ENCODE data around the gene SORT1. TPM values are rescaled to one million over a fixed set of nuclear protein-coding genes. Genes with fewer than 3 reads are reported as not detected.

Gene SORT1
- total RNA-seq, 1 experiment from 2014 or later, result 9.2 TPM

- H3K4me3 ChIP-seq (ENCODE audit: low read length), result no peak overlapping the region
- no peaks in the 10 kb centered on the region for H3K9me2 ChIP-seq (replicated peaks; ENCODE audit: low read length)
- no peak overlapping the region for H3K9ac ChIP-seq (ENCODE audit: low read length)
- H3K27me3 ChIP-seq (ENCODE audit: low read length), result no peaks in the 10 kb centered on the region
- peaks cover 12% of the 10 kb centered on the region for H3K4me1 ChIP-seq (ENCODE audit: insufficient read depth, low read length)
- TF ChIP-seq EZH2phosphoT487 (IDR thresholded peaks at IDR 0.05; ENCODE audit: borderline replicate concordance, low read length), result no peak
- TF ChIP-seq EZH2 (IDR thresholded peaks at IDR 0.05; ENCODE audit: low read length, unreplicated experiment), result no peak
- TF ChIP-seq CTCF (conservative IDR thresholded peaks at IDR 0.05; ENCODE audit: low read depth, low read length), result no peak
- BruUV-seq (replicated peaks), result no TSS peak
- H3K79me2 ChIP-seq (ENCODE audit: low read length), result no peaks in the 10 kb centered on the region
- ChIA-PET POLR2A (ENCODE audit: unreplicated experiment) (no interaction called here), CTCF (no interaction called here)
- no peaks in the 10 kb centered on the region for H3K36me3 ChIP-seq (ENCODE audit: low read depth, low read length)
- ATAC-seq (no peak), DNase-seq (no peak)
- intact Hi-C loops (cut with micrococcal nuclease), result no loop called here
- H4K20me1 ChIP-seq (ENCODE audit: low read length), result no peaks in the 10 kb centered on the region
- H3K4me2 ChIP-seq (ENCODE audit: low read length), result no peak overlapping the region
- no peaks in the 10 kb centered on the region for H3K9me3 ChIP-seq (ENCODE audit: low read length)
- H3K27ac ChIP-seq (ENCODE audit: low read length), result no peak overlapping the region
- no peak overlapping the region for H2AFZ ChIP-seq (ENCODE audit: low read length)
- no peaks in the 10 kb centered on the region for H3F3A ChIP-seq (ENCODE audit: low read length, unreplicated experiment)
Measured at GRCh38 chr1:109259674-109260557, 137.8 kb downstream of the SORT1 start.

Other genes starting within 250 kb of the SORT1 start
- gene SARS1, start 184.0 kb downstream of the SORT1 start, total RNA-seq (2014; rRNA removed), result 146 and 158 TPM in 2 replicates
- 3.6 and 6.4 TPM in 2 replicates for gene CELSR2, start 148.4 kb downstream of the SORT1 start, total RNA-seq (2014; rRNA removed)
- 33.8 and 34.5 TPM in 2 replicates for gene PSRC1, start 114.8 kb downstream of the SORT1 start, total RNA-seq (2014; rRNA removed)
- gene MYBPHL, start 90.9 kb downstream of the SORT1 start, total RNA-seq (2014; rRNA removed), result not detected in 2 replicates
- gene PSMA5, start 28.5 kb upstream of the SORT1 start, total RNA-seq (2014; rRNA removed), result 84.1 and 86.9 TPM in 2 replicates
- gene SYPL2, start 68.6 kb upstream of the SORT1 start, total RNA-seq (2014; rRNA removed), result not detected in 2 replicates
- 9.2 and 9.4 TPM in 2 replicates for gene ATXN7L2, start 86.0 kb upstream of the SORT1 start, total RNA-seq (2014; rRNA removed)
- gene CYB561D1, start 96.2 kb upstream of the SORT1 start, total RNA-seq (2014; rRNA removed), result 2.7 and 4.2 TPM in 2 replicates
- gene AMIGO1, start 111.8 kb upstream of the SORT1 start, total RNA-seq (2014; rRNA removed), result 2.7 and 2.8 TPM in 2 replicates
- 0.07 and 1.3 TPM in 2 replicates for gene GPR61, start 142.0 kb upstream of the SORT1 start, total RNA-seq (2014; rRNA removed)
- 6.7 and 6.8 TPM in 2 replicates for gene GNAI3, start 150.7 kb upstream of the SORT1 start, total RNA-seq (2014; rRNA removed)
- gene GNAT2, start 221.7 kb upstream of the SORT1 start, total RNA-seq (2014; rRNA removed), result 0.29 and 0.69 TPM in 2 replicates
- gene AMPD2, start 221.9 kb upstream of the SORT1 start, total RNA-seq (2014; rRNA removed), result 75.3 and 128 TPM in 2 replicates